ENCODE results near the gene FOXD4. TPM values are rescaled to one million over a fixed set of nuclear protein-coding genes. Genes with fewer than 3 reads are reported as not detected.
"Not testable (repeated sequence)": the region's sequence is repeated elsewhere in the genome, so short reads cannot be mapped to it uniquely, and the experiment has no call there.

Gene FOXD4
- total and polyA plus RNA-seq, 9 donors, result 0.43 to 5.1 (median 1.3) TPM

DNA sequence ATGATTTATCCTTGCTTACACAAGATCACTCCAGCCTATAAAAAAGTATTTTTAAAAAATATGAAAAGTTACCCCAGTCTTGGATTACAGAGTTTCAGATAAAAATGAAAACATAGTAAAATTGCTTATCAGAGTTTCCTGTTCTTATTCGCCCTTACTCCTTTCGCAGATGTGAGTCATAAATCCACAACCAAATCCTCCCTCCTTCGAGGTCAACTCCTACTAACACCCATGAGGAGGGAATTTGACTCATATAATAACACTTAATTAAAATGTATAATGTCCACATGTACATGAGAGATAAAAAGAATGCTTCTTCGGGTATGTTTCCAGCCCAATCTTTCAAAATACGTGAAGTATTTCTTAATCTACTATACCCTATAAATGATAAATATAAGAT lies 23.9 kb downstream of the FOXD4 start:
- H3K4me1 ChIP-seq (ENCODE audit: control insufficient read depth, insufficient read depth, low read length); H3K36me3 ChIP-seq (ENCODE audit: control insufficient read depth, insufficient read depth, low read length); H3K27me3 ChIP-seq (ENCODE audit: control insufficient read depth, insufficient read depth, low read length); DNase-seq; H3K27ac ChIP-seq (ENCODE audit: low read length); H3K4me3 ChIP-seq (ENCODE audit: low read length); H3K9me3 ChIP-seq (replicated peaks; ENCODE audit: control insufficient read depth, low read depth, low read length): not testable (repeated sequence)
- no CpG with 5 or more reads among the region's 5 CpGs for WGBS (ENCODE audit: insufficient coverage)

DNA sequence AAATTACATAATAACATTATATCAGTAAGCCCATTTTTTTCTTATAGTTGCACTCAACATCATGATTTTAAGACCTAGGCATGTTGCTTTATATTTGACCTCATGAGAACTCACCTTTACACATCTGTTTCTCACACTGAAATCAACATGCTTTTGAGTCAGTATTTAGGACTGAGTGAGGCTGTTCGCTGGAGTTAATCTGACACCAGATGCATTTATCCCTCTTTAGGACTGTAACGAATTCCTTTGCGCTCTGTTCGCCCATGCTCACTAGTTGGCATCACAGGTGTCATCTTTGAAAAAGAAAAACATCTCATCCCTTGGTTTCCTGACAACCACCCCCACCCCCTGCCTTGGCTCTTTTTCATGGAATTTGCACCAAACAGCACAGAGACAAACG lies 24.3 kb downstream of the FOXD4 start:
- H3K4me1 ChIP-seq (ENCODE audit: control insufficient read depth, insufficient read depth, low read length); DNase-seq; H3K4me3 ChIP-seq (ENCODE audit: low read length); H3K9me3 ChIP-seq (replicated peaks; ENCODE audit: control insufficient read depth, low read depth, low read length); H3K27ac ChIP-seq (ENCODE audit: low read length); H3K27me3 ChIP-seq (ENCODE audit: control insufficient read depth, insufficient read depth, low read length); H3K36me3 ChIP-seq (ENCODE audit: control insufficient read depth, insufficient read depth, low read length): not testable (repeated sequence)
- WGBS (ENCODE audit: insufficient coverage), result no CpG with 5 or more reads among the region's 5 CpGs

DNA sequence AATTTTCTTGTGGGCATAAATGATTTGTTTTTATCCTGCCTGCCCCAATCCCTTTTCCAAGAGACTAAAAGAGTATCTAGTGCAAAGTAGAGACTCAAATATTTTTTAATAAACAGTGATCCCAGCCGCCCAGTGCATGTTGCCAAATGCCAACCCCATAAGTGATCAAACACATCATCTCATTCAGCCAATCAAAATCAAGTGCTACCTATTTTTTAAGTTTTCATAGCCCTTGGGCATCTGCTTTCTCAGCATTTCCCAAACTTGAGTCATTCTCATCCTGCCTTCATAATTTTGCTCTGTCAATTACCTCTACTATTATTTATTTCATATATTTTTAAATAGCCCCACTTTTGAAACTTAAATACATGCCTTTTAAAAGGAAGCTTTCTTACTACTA lies 27.4 kb downstream of the FOXD4 start:
- no CpG with 5 or more reads among the region's 1 CpG for WGBS (ENCODE audit: insufficient coverage)
- not testable (repeated sequence) for H3K27ac ChIP-seq (ENCODE audit: low read length); H3K27me3 ChIP-seq (ENCODE audit: control insufficient read depth, insufficient read depth, low read length); H3K4me3 ChIP-seq (ENCODE audit: low read length); H3K36me3 ChIP-seq (ENCODE audit: control insufficient read depth, insufficient read depth, low read length); H3K9me3 ChIP-seq (replicated peaks; ENCODE audit: control insufficient read depth, low read depth, low read length); DNase-seq; H3K4me1 ChIP-seq (ENCODE audit: control insufficient read depth, insufficient read depth, low read length)

DNA sequence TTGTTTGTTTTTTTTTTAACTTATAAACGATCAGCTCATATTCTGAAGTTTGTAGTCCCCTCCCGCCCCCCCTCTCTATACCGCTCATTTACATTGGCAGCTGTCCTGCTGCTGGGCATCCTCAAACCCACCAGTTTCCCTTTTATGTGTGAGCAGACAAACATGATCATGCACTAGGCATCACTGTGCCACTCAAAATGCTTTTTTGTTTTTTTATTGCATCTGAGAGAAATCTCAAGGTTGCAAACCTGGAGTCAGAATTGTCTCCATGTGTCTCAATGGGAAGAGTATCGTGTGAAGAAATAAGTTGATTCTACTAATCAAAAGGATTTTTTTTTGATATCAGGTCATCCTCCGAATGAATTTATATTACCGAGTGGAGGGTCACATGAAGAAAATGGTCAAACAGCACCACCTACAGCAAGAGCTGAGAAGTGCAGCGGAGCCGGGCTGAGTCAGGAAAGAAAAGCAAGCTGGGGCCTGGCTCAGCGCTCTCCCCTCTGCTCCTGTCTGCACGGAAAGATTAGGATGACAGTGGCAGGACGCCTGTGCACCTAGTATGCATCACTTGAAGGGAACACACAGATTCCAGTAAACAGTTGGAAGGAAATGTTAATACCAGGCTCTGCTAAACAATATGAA lies 29.7 kb downstream of the FOXD4 start:
- H3K9me3 ChIP-seq (replicated peaks; ENCODE audit: control insufficient read depth, low read depth, low read length); H3K4me3 ChIP-seq (ENCODE audit: low read length); H3K36me3 ChIP-seq (ENCODE audit: control insufficient read depth, insufficient read depth, low read length); H3K4me1 ChIP-seq (ENCODE audit: control insufficient read depth, insufficient read depth, low read length); H3K27me3 ChIP-seq (ENCODE audit: control insufficient read depth, insufficient read depth, low read length); H3K27ac ChIP-seq (ENCODE audit: low read length); DNase-seq: not testable (repeated sequence)
- WGBS (ENCODE audit: insufficient coverage), result no CpG with 5 or more reads among the region's 11 CpGs

DNA sequence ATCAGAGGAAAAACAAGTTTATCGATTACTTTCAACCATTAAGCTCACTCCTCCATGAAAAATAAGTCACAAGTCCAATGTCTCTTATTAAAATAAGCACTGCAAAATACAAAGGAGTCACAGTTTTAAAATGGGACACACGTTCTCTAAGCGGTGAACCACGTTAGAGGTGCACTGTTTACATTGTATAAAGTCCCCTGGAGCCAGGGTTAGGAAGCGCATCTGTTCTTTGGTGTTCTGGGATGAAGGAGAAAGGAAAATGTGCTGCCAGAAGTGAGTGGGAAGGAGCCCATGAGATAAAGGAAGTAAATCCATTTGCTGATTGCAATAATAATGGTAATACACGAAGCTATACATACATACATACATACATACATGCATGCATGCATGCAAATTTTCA lies 30.4 kb downstream of the FOXD4 start:
- not testable (repeated sequence) for H3K27ac ChIP-seq (ENCODE audit: low read length); H3K27me3 ChIP-seq (ENCODE audit: control insufficient read depth, insufficient read depth, low read length); DNase-seq; H3K4me3 ChIP-seq (ENCODE audit: low read length); H3K9me3 ChIP-seq (replicated peaks; ENCODE audit: control insufficient read depth, low read depth, low read length); H3K4me1 ChIP-seq (ENCODE audit: control insufficient read depth, insufficient read depth, low read length); H3K36me3 ChIP-seq (ENCODE audit: control insufficient read depth, insufficient read depth, low read length)
- no CpG with 5 or more reads among the region's 6 CpGs for WGBS (ENCODE audit: insufficient coverage)

DNA sequence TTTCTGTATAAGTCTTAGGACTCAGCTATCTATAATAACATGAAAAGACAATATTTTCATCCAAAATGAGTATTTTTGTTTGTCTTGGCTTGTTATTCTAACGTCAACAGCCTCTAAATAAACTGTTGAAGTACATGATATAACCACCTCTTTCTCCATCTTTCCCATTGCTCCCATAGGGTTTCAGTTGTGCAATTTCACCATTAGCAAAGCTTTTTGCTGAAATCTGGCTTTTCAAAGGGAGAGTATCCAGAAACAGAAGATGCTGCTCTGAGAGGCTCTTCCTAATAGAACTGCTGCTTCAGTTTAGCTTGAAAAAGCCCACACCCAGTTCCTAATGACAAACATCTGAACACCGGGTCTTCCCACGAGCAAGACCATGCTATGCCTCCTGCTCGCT lies 31.1 kb downstream of the FOXD4 start:
- not testable (repeated sequence) for H3K27me3 ChIP-seq (ENCODE audit: control insufficient read depth, insufficient read depth, low read length); H3K9me3 ChIP-seq (replicated peaks; ENCODE audit: control insufficient read depth, low read depth, low read length); DNase-seq; H3K4me3 ChIP-seq (ENCODE audit: low read length); H3K4me1 ChIP-seq (ENCODE audit: control insufficient read depth, insufficient read depth, low read length); H3K36me3 ChIP-seq (ENCODE audit: control insufficient read depth, insufficient read depth, low read length); H3K27ac ChIP-seq (ENCODE audit: low read length)
- no CpG with 5 or more reads among the region's 4 CpGs for WGBS (ENCODE audit: insufficient coverage)

DNA sequence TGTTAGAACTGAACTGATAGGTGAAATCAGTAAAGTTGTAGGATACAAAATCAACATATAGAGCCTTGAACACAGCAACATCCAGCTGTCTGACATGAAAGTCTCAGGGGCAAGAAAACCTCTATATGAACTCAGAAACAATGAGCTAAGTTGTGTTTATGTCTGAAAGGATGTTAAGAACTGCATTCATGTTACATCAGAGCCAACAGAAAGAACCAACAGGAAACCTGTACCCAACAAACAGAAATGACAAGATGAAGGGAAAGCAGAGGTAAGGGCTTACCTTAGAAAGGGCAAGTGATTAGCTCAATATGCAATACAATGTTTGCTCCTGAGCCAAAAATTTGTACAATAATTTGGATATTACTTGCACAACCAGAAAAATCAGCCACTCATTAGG lies 31.5 kb downstream of the FOXD4 start:
- not testable (repeated sequence) for H3K9me3 ChIP-seq (replicated peaks; ENCODE audit: control insufficient read depth, low read depth, low read length); H3K27ac ChIP-seq (ENCODE audit: low read length); DNase-seq; H3K4me1 ChIP-seq (ENCODE audit: control insufficient read depth, insufficient read depth, low read length); H3K36me3 ChIP-seq (ENCODE audit: control insufficient read depth, insufficient read depth, low read length); H3K4me3 ChIP-seq (ENCODE audit: low read length); H3K27me3 ChIP-seq (ENCODE audit: control insufficient read depth, insufficient read depth, low read length)

DNA sequence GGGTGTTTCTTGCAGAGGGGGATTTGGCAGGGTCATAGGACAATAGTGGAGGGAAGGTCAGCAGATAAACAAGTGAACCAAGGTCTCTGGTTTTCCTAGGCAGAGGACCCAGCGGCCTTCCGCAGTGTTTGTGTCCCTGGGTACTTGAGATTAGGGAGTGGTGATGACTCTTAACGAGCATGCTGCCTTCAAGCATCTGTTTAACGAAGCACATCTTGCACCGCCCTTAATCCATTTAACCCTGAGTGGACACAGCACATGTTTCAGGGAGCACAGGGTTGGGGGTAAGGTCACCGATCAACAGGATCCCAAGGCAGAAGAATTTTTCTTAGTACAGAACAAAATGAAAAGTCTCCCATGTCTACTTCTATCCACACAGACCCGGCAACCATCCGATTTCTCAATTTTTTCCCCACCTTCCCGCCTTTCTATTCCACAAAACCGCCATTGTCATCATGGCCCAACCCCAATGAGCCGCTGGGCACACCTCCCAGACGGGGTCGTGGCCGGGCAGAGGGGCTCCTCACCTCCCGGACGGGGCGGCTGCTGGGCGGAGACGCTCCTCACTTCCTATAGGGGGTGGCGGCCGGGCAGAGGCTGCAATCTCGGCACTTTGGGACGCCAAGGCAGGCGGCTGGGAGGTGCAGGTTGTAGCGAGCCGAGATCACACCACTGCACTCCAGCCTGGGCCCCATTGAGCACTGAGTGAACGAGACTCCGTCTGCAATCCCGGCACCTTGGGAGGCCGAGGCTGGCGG lies 35.1 kb downstream of the FOXD4 start:
- not testable (repeated sequence) for H3K4me3 ChIP-seq (ENCODE audit: low read length); H3K9me3 ChIP-seq (replicated peaks; ENCODE audit: control insufficient read depth, low read depth, low read length); H3K4me1 ChIP-seq (ENCODE audit: control insufficient read depth, insufficient read depth, low read length); H3K27me3 ChIP-seq (ENCODE audit: control insufficient read depth, insufficient read depth, low read length); H3K36me3 ChIP-seq (ENCODE audit: control insufficient read depth, insufficient read depth, low read length); DNase-seq; H3K27ac ChIP-seq (ENCODE audit: low read length)
- no CpG with 5 or more reads among the region's 31 CpGs for WGBS (ENCODE audit: insufficient coverage)

DNA sequence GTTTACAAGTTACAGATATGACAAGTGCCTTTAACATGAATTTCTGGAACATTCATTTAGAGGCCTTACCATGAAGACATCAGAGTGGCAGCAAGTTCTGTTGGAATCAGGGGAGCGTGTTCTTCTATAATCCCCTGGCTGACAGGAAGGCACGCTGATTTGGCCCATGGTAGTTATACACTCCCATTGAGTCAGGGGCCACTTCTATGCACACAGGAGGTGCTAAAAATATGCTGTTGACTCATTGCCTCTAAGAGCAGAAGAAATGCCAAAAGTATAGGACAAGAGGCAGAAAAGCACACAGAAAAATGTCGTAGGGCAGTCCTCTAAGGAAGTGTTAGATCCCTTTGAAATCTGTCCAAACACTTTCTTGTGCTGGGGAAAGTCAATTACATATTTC lies 39.9 kb downstream of the FOXD4 start:
- H3K9me3 ChIP-seq (replicated peaks; ENCODE audit: control insufficient read depth, low read depth, low read length); H3K27ac ChIP-seq (ENCODE audit: low read length); DNase-seq; H3K4me3 ChIP-seq (ENCODE audit: low read length); H3K27me3 ChIP-seq (ENCODE audit: control insufficient read depth, insufficient read depth, low read length); H3K4me1 ChIP-seq (ENCODE audit: control insufficient read depth, insufficient read depth, low read length); H3K36me3 ChIP-seq (ENCODE audit: control insufficient read depth, insufficient read depth, low read length): not testable (repeated sequence)
- no CpG with 5 or more reads among the region's 3 CpGs for WGBS (ENCODE audit: insufficient coverage)

DNA sequence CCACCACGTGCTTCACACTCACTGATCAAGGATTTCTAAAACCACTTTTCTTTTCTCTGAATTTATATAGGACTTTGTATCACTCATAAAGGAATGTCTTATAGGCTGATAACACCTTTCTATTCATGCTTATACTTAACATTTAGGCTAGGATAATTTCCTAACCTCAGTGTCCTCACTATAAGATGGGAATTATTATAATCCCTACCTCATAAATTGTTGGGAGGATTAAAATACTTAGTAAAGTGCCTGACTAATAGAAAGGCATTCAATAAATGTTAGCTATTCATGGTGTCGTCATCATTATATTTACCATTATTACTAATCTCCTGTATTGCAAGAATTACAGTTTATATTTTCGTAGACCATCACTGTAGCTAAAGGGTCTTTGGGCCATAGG lies 41.8 kb downstream of the FOXD4 start:
- not testable (repeated sequence) for H3K27me3 ChIP-seq (ENCODE audit: control insufficient read depth, insufficient read depth, low read length); H3K36me3 ChIP-seq (ENCODE audit: control insufficient read depth, insufficient read depth, low read length); H3K27ac ChIP-seq (ENCODE audit: low read length); H3K4me3 ChIP-seq (ENCODE audit: low read length); DNase-seq; H3K4me1 ChIP-seq (ENCODE audit: control insufficient read depth, insufficient read depth, low read length); H3K9me3 ChIP-seq (replicated peaks; ENCODE audit: control insufficient read depth, low read depth, low read length)
- no CpG with 5 or more reads among the region's 3 CpGs for WGBS (ENCODE audit: insufficient coverage)

All from muscle of leg (tissue), 11 donors.